Posterior vena cava (tissue), 2 donors: ENCODE data around the gene DIPK2A. TPM values are rescaled to one million over a fixed set of nuclear protein-coding genes. Genes with fewer than 3 reads are reported as not detected.

Experiments used
- total RNA-seq, 2 donors: library from RNA; stranded (reverse); fragmentation: NEBNext Ultra II Directional; extraction: Animal tissue kit (Norgen Biotek cat#: 25700); gene quantifications; one replicate each; pipeline ENCODE4 v1.2.1, GENCODE V29; 2021
- donor health status: DM: yes; HTN: yes; CAD: no.
- donor health status: DM: yes; HTN: yes; CAD: no.

Gene DIPK2A
- total RNA-seq, 2 donors from 2014 or later = 20.3 to 20.8 TPM

Other genes with a start within 250 kb of the DIPK2A start
- 10 to 100 TPM; 20.5 to 28.8 TPM for gene SLC9A9, start 123.4 kb upstream of the DIPK2A start, total RNA-seq